ENCODE data around the gene TGFBR2.

DNA sequence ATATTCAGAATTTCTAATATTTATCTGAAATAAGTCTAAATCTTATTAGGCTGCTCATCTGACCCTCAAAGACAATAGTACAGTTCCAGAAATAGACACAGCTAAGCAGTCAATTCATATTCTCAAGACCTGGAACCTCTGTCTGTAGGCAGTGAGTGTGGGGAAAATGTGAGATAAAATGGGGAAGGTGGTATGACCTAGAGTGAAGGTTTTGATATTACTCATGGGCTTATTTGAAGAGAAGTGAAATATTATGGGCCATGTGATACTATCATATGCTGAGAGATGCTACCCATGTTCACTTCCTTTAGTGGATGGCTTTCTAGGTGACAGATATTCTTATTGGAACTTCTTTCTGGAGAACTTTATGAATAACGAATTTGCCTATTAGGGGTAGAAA lies 33.5 kb downstream of the TGFBR2 start:
- TF ChIP-seq, protein P1, sequence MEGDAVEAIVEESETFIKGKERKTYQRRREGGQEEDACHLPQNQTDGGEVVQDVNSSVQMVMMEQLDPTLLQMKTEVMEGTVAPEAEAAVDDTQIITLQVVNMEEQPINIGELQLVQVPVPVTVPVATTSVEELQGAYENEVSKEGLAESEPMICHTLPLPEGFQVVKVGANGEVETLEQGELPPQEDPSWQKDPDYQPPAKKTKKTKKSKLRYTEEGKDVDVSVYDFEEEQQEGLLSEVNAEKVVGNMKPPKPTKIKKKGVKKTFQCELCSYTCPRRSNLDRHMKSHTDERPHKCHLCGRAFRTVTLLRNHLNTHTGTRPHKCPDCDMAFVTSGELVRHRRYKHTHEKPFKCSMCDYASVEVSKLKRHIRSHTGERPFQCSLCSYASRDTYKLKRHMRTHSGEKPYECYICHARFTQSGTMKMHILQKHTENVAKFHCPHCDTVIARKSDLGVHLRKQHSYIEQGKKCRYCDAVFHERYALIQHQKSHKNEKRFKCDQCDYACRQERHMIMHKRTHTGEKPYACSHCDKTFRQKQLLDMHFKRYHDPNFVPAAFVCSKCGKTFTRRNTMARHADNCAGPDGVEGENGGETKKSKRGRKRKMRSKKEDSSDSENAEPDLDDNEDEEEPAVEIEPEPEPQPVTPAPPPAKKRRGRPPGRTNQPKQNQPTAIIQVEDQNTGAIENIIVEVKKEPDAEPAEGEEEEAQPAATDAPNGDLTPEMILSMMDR (conservative IDR thresholded peaks at IDR 0.05; ENCODE audit: low read length), result no peak
- TF ChIP-seq EZH2phosphoT487 (IDR thresholded peaks at IDR 0.05; ENCODE audit: borderline replicate concordance), result no peak
